GM06990 (cell line): ENCODE results near the gene HMGN4.

Experiments
- DNase-seq: peaks from one replicate; pipeline ENCODE4 v3.0.0-alpha.2; 2011; ENCODE audit not compliant: insufficient read length; ENCODE audit errors: extremely low read depth
- H3K27me3 ChIP-seq: replicated peaks from 2 replicates; pipeline ENCODE4 v1.6.0; 2011; ENCODE audit warnings: low read length; ENCODE audit not compliant: control insufficient read depth, insufficient read depth
- H3K36me3 ChIP-seq: 2 replicates; pipeline ENCODE4 v1.5.1; 2011; ENCODE audit warnings: low read length; ENCODE audit not compliant: control insufficient read depth, insufficient read depth
- H3K4me3 ChIP-seq: replicated peaks from 2 replicates; pipeline ENCODE4 v1.5.1; 2011; ENCODE audit warnings: low read depth, mild to moderate bottlenecking, control low read depth, low read length
- CTCF ChIP-seq: IDR thresholded peaks from 2 replicates; pipeline ENCODE4 v1.5.1; 2011; ENCODE audit warnings: low read length, control low read depth, mild to moderate bottlenecking, inconsistent platforms; ENCODE audit not compliant: insufficient read depth, poor library complexity, severe bottlenecking

Gene HMGN4

GRCh38 chr6:26534681-26535465 lies 3.3 kb upstream of the HMGN4 start:
- no peak for TF ChIP-seq CTCF
- no peak for DNase-seq
- no peak overlapping the region for H3K4me3 ChIP-seq
- no peaks in the 10 kb centered on the region for H3K27me3 ChIP-seq
- no peaks in the 10 kb centered on the region for H3K36me3 ChIP-seq

DNA sequence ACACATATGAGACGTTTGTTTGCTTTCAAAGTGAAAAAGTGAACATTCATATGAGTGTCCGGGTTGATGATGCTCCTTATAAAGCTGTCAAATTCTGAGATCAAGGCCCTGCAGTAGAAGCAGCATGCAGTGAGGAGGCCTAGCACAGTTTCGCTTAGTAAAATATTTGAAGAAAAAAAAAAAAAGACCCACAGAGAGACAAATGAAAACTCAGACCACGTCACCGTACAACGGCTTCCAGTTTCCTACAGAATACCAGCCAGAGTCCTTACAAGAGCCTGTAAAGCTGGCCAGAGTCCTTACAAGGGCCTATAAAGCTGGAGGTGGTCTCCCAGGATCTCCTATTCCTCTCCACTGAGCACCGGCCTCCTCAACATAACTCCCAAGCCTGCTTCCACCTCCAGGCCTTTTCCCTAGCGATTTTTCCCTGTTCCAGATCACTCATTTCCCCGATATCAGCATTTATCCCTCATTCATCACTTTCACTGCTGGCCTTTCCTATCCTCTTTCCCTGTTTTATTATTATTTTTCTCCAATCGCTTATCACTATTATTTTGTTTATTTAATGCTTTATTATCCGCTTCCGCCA lies 1.5 kb upstream of the HMGN4 start:
- Histone ChIP-seq H3K4me3 (peak overlapping the region; percentile 90), H3K36me3 (no peaks in the 10 kb centered on the region; the same call in 1 of the 2 replicates), H3K27me3 (no peaks in the 10 kb centered on the region)
- no peak for TF ChIP-seq CTCF
- DNase-seq: peak; percentile 50

DNA sequence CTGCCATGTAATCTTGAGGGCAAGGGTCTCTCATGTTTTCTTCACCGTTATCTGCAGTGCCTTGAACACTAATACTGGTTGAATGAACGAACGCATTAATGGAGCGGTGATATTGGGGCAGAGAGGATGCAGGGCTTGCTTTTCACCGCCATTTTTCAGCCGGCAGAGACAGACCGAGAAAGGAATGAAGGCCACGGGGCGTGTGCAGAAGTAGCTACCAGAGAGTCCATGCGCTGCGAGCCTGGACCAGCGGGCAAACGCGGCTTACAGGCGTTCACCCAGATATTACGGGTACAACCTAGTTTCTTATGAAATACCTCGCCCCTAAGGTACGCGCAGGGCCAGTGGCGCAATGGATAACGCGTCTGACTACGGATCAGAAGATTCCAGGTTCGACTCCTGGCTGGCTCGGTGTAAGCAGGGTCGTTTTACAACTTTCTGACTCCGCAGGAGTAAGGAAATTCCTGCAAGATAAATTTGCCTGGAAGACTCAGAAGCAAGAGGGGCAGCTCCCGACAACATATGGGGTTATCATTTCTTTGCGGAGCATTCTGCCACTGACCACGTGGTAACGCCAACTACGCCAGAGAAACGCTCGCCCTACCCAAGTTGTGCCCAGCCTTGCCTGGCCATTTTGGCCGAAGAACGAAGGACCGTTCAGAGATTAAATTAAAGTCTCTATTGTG lies 863 bp upstream of the HMGN4 start:
- TF ChIP-seq CTCF: no peak
- peak; percentile 89 for DNase-seq

GRCh38 chr6:26538572-26538902 lies 371 bp downstream of the HMGN4 start:
- no peak for TF ChIP-seq CTCF
- H3K27me3 ChIP-seq: no peaks in the 10 kb centered on the region
- H3K36me3 ChIP-seq: no peaks in the 10 kb centered on the region; the same call in none of the 2 replicates
- H3K4me3 ChIP-seq: peak overlapping the region; percentile 90
- DNase-seq: no peak

More for the DNA sequence above, 863 bp upstream of the HMGN4 start:
- H3K4me3 ChIP-seq: peak overlapping the region; percentile 90
- H3K27me3 ChIP-seq: no peaks in the 10 kb centered on the region
- no peaks in the 10 kb centered on the region; the same call in 1 of the 2 replicates for H3K36me3 ChIP-seq

GRCh38 chr6:26539071-26539615 lies 977 bp downstream of the HMGN4 start:
- H3K4me3 ChIP-seq: peak overlapping the region; percentile 90
- H3K27me3 ChIP-seq: no peaks in the 10 kb centered on the region
- DNase-seq: no peak
- no peaks in the 10 kb centered on the region; the same call in none of the 2 replicates for H3K36me3 ChIP-seq
- TF ChIP-seq CTCF: no peak
